ENCODE measurements around the gene KLHDC3.

DNA sequence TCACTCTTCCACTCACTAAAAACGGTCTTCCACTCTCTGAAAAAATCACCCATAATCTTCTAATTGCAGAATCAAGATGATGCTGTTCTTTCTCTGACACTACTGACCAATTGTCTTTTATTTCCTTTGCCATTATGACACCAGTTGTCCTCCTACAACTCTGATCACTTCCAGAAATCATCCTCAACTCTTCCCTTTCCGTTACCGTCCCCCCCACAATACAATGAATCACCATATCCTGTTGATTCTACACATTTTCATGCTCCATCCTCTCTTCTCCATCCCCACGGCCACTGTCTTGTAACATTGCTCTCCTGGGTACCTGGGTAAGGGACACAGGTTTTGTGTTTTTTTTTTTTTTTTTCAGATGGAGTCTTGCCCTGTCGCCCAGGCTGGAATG is 32.2 kb upstream of the KLHDC3 start:
- no peak for TF ChIP-seq POLR2A (IDR thresholded peaks at IDR 0.05)
- TF ChIP-seq, protein P1, sequence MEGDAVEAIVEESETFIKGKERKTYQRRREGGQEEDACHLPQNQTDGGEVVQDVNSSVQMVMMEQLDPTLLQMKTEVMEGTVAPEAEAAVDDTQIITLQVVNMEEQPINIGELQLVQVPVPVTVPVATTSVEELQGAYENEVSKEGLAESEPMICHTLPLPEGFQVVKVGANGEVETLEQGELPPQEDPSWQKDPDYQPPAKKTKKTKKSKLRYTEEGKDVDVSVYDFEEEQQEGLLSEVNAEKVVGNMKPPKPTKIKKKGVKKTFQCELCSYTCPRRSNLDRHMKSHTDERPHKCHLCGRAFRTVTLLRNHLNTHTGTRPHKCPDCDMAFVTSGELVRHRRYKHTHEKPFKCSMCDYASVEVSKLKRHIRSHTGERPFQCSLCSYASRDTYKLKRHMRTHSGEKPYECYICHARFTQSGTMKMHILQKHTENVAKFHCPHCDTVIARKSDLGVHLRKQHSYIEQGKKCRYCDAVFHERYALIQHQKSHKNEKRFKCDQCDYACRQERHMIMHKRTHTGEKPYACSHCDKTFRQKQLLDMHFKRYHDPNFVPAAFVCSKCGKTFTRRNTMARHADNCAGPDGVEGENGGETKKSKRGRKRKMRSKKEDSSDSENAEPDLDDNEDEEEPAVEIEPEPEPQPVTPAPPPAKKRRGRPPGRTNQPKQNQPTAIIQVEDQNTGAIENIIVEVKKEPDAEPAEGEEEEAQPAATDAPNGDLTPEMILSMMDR (IDR thresholded peaks at IDR 0.05), result no peak

Measured in ovary (tissue), 3 donors.